Panc1 (cell line): ENCODE results near the gene ITGA8. TPM values are rescaled to one million over a fixed set of nuclear protein-coding genes. Genes with fewer than 3 reads are reported as not detected.

Source experiments
- ATAC-seq: fragments of 200-7000 bp; cut with Tn5 transposase; 2 replicates; pipeline ENCODE4 v1.9.1; 2020; ENCODE audit warnings: mild to moderate bottlenecking, moderate library complexity
- BruUV-seq: library from RNA; stranded (reverse); fragments of 400-500 nt; replicated peaks from 2 replicates; lab custom pipeline; 2021; lab: Mats Ljungman, UMichigan
- CTCF ChIA-PET: fragments of 300-600 bp; sonication (Branson Sonifier 250); formaldehyde crosslinking; loops from one replicate; lab custom pipeline; 2022; ENCODE audit warnings: antibody characterized with exemption; lab: Charles Lee
- POLR2A ChIA-PET: fragments of 300-600 bp; sonication (Branson Sonifier 250); formaldehyde crosslinking; loops from one replicate; lab custom pipeline; 2022; ENCODE audit warnings: antibody characterized with exemption; lab: Charles Lee
- DNase-seq: peaks from one replicate; pipeline ENCODE4 v3.0.0-alpha.2; 2010; ENCODE audit warnings: low read depth, low spot score
- H3K27ac ChIP-seq: 2 replicates; pipeline ENCODE4 v1.5.1; 2011; ENCODE audit warnings: mild to moderate bottlenecking, low read length, inconsistent platforms
- H3K27me3 ChIP-seq: fragments of 200-500 bp; sonication (Bioruptor generic); 2 replicates; pipeline ENCODE4 v1.6.0; 2014; ENCODE audit warnings: low read length, inconsistent platforms; ENCODE audit not compliant: control insufficient read depth, insufficient read depth
- H3K36me3 ChIP-seq: fragments of 200-500 bp; sonication (Bioruptor generic); 2 replicates; pipeline ENCODE4 v1.5.1; 2014; ENCODE audit warnings: inconsistent platforms, mild to moderate bottlenecking, low read length, moderate library complexity; ENCODE audit not compliant: control insufficient read depth, insufficient read depth
- H3K4me1 ChIP-seq: 2 replicates; pipeline ENCODE4 v1.5.1; 2011; ENCODE audit warnings: inconsistent platforms, mild to moderate bottlenecking, low read length, moderate library complexity; ENCODE audit not compliant: control insufficient read depth, insufficient read depth
- H3K4me3 ChIP-seq, 2 experiments: 2 replicates each; pipeline ENCODE4 v1.5.1; 2011 to 2012; ENCODE audit warnings: low read depth in 2 of 2, low read length in 2 of 2, mild to moderate bottlenecking in 2 of 2, inconsistent platforms in 1 of 2, moderate library complexity in 1 of 2
- H3K9me3 ChIP-seq: fragments of 200-500 bp; sonication (Bioruptor generic); 2 replicates; pipeline ENCODE4 v1.5.1; 2014; ENCODE audit warnings: low read depth, mild to moderate bottlenecking, inconsistent platforms, low read length, moderate library complexity; ENCODE audit not compliant: control insufficient read depth, insufficient read depth
- CTCF ChIP-seq: fragments of 450-650 bp; IDR thresholded peaks from 2 replicates; pipeline ENCODE4 v1.5.1; 2017; ENCODE audit warnings: mild to moderate bottlenecking
- POLR2AphosphoS5 ChIP-seq: IDR thresholded peaks from 2 replicates; pipeline ENCODE4 v1.6.1; 2012; ENCODE audit warnings: mild to moderate bottlenecking, low read depth, low read length, moderate library complexity
- SIN3A ChIP-seq: IDR thresholded peaks from 2 replicates; pipeline ENCODE4 v1.6.1; 2012; ENCODE audit warnings: low read depth, mild to moderate bottlenecking, low read length, moderate library complexity, borderline replicate concordance; ENCODE audit not compliant: insufficient read depth
- TCF7L2 ChIP-seq: IDR thresholded peaks from 2 replicates; pipeline ENCODE4 v1.6.1; 2011; ENCODE audit warnings: mild to moderate bottlenecking, low read depth, low read length, inconsistent platforms
- in situ Hi-C: cut with HindIII; loops from 2 replicates; pipeline ENCODE4 v1.10.0; 2016; ENCODE audit warnings: low sequenced_read_pairs, low pct_unique_long_range_greater_than_20kb
- intact Hi-C: fragments of 100-400 bp; cut with micrococcal nuclease; formaldehyde crosslinking; loops from one replicate; pipeline ENCODE4 v1.10.0; 2022; ENCODE audit not compliant: unreplicated experiment
- total RNA-seq: library from RNA; stranded (reverse); gene quantifications from one replicate; pipeline ENCODE4 v1.2.1, GENCODE V29; 2021; ENCODE audit not compliant: unreplicated experiment
- TF ChIP-seq, protein P1 (sequence below), 2 experiments: IDR thresholded peaks; 2 replicates each; pipeline ENCODE4 v1.6.1; 2011 to 2012; ENCODE audit warnings: low read depth in 2 of 2, control low read depth in 1 of 2, low read length in 1 of 2, mild to moderate bottlenecking in 1 of 2, moderate library complexity in 1 of 2; ENCODE audit not compliant: insufficient read depth in 1 of 2

The ITGA8 gene
- total RNA-seq, 1 experiment from 2014 or later = 0.18 TPM

DNA sequence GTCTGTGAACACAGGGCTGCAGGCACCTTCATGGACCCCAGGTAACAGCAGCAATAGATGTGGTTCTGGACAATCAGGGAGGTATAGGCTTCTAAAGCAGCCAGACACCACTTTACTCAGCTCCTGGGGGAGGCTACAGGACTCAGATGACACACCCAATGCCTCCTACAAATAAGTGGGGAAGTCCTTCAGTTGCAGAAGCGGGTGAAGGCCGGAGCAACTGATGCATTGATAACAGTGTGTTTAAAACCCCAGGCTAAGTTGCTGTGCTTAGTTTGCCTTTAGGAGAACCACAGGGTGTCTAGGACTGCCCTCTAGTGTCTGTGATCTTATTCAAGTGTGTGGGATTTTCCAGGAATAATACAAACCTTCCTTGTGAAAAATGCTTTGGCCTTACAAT is 5.9 kb upstream of the ITGA8 start:
- Histone ChIP-seq H3K36me3 (no peaks in the 10 kb centered on the region), H3K27me3 (no peaks in the 10 kb centered on the region; the same call in 1 of the 2 replicates), H3K9me3 (no peaks in the 10 kb centered on the region), H3K4me3 (no peak overlapping the region), H3K27ac (no peak overlapping the region), H3K4me1 (no peaks in the 10 kb centered on the region)
- intact Hi-C loops = loop anchor here (1.0 kb wide), 1 partner anchor 292 kb away; no protein-coding TSS in a partner anchor
- TF ChIP-seq POLR2AphosphoS5 = no peak
- peak; percentile 68 for TF ChIP-seq CTCF
- no peak for ATAC-seq
- POLR2A ChIA-PET = no interaction called here
- no TSS peak for BruUV-seq
- in situ Hi-C loops = no loop called here
- DNase-seq = no peak
- CTCF ChIA-PET = no interaction called here

DNA sequence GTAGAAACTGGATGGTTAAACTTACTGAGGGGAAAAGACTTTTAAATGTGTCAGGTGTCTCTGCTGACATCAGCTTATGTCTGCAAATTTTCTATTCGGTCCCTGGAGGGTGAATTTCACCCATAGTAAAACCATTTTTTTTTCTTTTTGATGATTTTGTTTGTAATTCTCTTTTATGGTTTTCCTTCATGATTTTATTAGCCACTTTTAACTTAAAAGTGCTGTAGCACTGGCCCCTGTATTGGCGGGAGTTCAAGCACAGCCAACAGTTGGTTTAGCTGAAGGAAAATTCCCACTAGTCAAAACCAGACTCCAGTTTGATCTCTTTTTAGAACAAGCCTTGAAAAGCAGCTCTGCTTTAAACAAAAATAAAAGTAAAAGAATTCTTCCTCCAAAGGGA is 5.0 kb upstream of the ITGA8 start:
- Histone ChIP-seq H3K27me3 (no peaks in the 10 kb centered on the region; the same call in 1 of the 2 replicates), H3K4me1 (no peaks in the 10 kb centered on the region), H3K36me3 (no peaks in the 10 kb centered on the region), H3K27ac (no peak overlapping the region), H3K9me3 (no peaks in the 10 kb centered on the region), H3K4me3 (no peak overlapping the region)
- POLR2A ChIA-PET = no interaction called here
- intact Hi-C loops (loop anchor here (1.0 kb wide), 1 partner anchor 291 kb away; no protein-coding TSS in a partner anchor), in situ Hi-C loops (no loop called here)
- BruUV-seq = no TSS peak
- TF ChIP-seq POLR2AphosphoS5 = no peak
- TF ChIP-seq CTCF = no peak
- TF ChIP-seq SIN3A = no peak
- no peak for TF ChIP-seq TCF7L2
- TF ChIP-seq, protein P1, sequence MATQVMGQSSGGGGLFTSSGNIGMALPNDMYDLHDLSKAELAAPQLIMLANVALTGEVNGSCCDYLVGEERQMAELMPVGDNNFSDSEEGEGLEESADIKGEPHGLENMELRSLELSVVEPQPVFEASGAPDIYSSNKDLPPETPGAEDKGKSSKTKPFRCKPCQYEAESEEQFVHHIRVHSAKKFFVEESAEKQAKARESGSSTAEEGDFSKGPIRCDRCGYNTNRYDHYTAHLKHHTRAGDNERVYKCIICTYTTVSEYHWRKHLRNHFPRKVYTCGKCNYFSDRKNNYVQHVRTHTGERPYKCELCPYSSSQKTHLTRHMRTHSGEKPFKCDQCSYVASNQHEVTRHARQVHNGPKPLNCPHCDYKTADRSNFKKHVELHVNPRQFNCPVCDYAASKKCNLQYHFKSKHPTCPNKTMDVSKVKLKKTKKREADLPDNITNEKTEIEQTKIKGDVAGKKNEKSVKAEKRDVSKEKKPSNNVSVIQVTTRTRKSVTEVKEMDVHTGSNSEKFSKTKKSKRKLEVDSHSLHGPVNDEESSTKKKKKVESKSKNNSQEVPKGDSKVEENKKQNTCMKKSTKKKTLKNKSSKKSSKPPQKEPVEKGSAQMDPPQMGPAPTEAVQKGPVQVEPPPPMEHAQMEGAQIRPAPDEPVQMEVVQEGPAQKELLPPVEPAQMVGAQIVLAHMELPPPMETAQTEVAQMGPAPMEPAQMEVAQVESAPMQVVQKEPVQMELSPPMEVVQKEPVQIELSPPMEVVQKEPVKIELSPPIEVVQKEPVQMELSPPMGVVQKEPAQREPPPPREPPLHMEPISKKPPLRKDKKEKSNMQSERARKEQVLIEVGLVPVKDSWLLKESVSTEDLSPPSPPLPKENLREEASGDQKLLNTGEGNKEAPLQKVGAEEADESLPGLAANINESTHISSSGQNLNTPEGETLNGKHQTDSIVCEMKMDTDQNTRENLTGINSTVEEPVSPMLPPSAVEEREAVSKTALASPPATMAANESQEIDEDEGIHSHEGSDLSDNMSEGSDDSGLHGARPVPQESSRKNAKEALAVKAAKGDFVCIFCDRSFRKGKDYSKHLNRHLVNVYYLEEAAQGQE (IDR thresholded peaks at IDR 0.05; ENCODE audit: insufficient read depth in 1 of 2, low read depth in 2 of 2, low read length in 1 of 2) = no peak
- no peak for DNase-seq
- no peak for ATAC-seq
- CTCF ChIA-PET = no interaction called here
